GM23338 (cell line): ENCODE results near the gene SRRT. TPM values are rescaled to one million over a fixed set of nuclear protein-coding genes. Genes with fewer than 3 reads are reported as not detected.

Experiments used
- ATAC-seq: fragments of 200-7000 bp; cut with Tn5 transposase; 3 replicates; pipeline ENCODE4 v1.9.1; 2020
- DNase-seq: peaks from one replicate; pipeline ENCODE4 v3.0.0-alpha.2; 2015; ENCODE audit warnings: low spot score
- H2AFZ ChIP-seq: fragments of 200-600 bp; sonication (generic); 2 replicates; pipeline ENCODE4 v1.8.0; 2016; ENCODE audit warnings: antibody characterized with exemption, mild to moderate bottlenecking, moderate library complexity
- H3F3A ChIP-seq: fragments of 200-600 bp; sonication (generic); replicated peaks from 2 replicates; pipeline ENCODE4 v1.8.0; 2017; ENCODE audit warnings: antibody characterized with exemption, mixed run types, low read depth
- H3K27ac ChIP-seq: fragments of 200-600 bp; sonication (generic); 2 replicates; pipeline ENCODE4 v1.6.1; 2016; ENCODE audit warnings: low read depth
- H3K27me3 ChIP-seq: fragments of 200-600 bp; sonication (generic); 2 replicates; pipeline ENCODE4 v1.8.0; 2016; ENCODE audit warnings: mild to moderate bottlenecking, mixed run types, moderate library complexity; ENCODE audit not compliant: insufficient read depth
- H3K36me3 ChIP-seq: fragments of 200-600 bp; sonication (generic); 2 replicates; pipeline ENCODE4 v1.8.0; 2016; ENCODE audit warnings: mild to moderate bottlenecking; ENCODE audit not compliant: insufficient read depth
- H3K4me1 ChIP-seq: fragments of 200-600 bp; sonication (generic); 2 replicates; pipeline ENCODE4 v1.8.0; 2016; ENCODE audit warnings: mild to moderate bottlenecking, moderate library complexity; ENCODE audit not compliant: insufficient read depth
- H3K4me2 ChIP-seq: fragments of 200-600 bp; sonication (generic); 2 replicates; pipeline ENCODE4 v1.7.1; 2017; ENCODE audit warnings: mixed run types
- H3K4me3 ChIP-seq: fragments of 200-600 bp; sonication (generic); 2 replicates; pipeline ENCODE4 v1.6.1; 2016; ENCODE audit warnings: mixed run types
- H3K79me2 ChIP-seq: fragments of 200-600 bp; sonication (generic); replicated peaks from 2 replicates; pipeline ENCODE4 v1.8.0; 2017; ENCODE audit warnings: mild to moderate bottlenecking; ENCODE audit not compliant: insufficient read depth
- H3K9me2 ChIP-seq: fragments of 200-600 bp; sonication (generic); 2 replicates; pipeline ENCODE4 v1.8.0; 2017; ENCODE audit not compliant: insufficient read depth
- H4K20me1 ChIP-seq: fragments of 200-600 bp; sonication (generic); replicated peaks from 2 replicates; pipeline ENCODE4 v1.8.0; 2017; ENCODE audit warnings: mild to moderate bottlenecking; ENCODE audit not compliant: insufficient read depth
- H3K27ac Mint-ChIP-seq: 2 replicates; pipeline ENCODE4 v1.8.0; 2020; ENCODE audit warnings: inconsistent platforms, mild to moderate bottlenecking, moderate library complexity, mixed read lengths
- H3K27me3 Mint-ChIP-seq: 3 replicates; pipeline ENCODE4 v1.8.0; 2022; ENCODE audit warnings: low read depth, mild to moderate bottlenecking, moderate library complexity, mixed read lengths, inconsistent platforms; ENCODE audit not compliant: insufficient read depth, poor library complexity
- H3K36me3 Mint-ChIP-seq: 3 replicates; pipeline ENCODE4 v1.8.0; 2021; ENCODE audit warnings: low read depth, mild to moderate bottlenecking, inconsistent platforms, moderate library complexity, mixed read lengths
- H3K4me1 Mint-ChIP-seq: 3 replicates; pipeline ENCODE4 v1.8.0; 2020; ENCODE audit warnings: mild to moderate bottlenecking, inconsistent platforms, mixed read lengths
- H3K4me3 Mint-ChIP-seq: 3 replicates; pipeline ENCODE4 v1.8.0; 2021; ENCODE audit warnings: moderate library complexity, mild to moderate bottlenecking, inconsistent platforms, mixed read lengths
- H3K9me3 Mint-ChIP-seq: 3 replicates; pipeline ENCODE4 v1.8.0; 2020; ENCODE audit warnings: moderate library complexity, mild to moderate bottlenecking, inconsistent platforms, mixed read lengths
- CREB1 ChIP-seq: fragments of 250-450 bp; sonication (Bioruptor Pico); IDR thresholded peaks from 2 replicates; pipeline ENCODE4 v1.5.0; 2020; ENCODE audit warnings: low read depth, mild to moderate bottlenecking, moderate library complexity
- CTCF ChIP-seq, 2 experiments: fragments of 200-600 bp in 1 of 2; sonication (generic) in 1 of 2; conservative IDR thresholded peaks; 2 replicates each; pipeline versions ENCODE4 v1.5.1 to v1.6.1; 2016 to 2017; ENCODE audit warnings: antibody characterized with exemption in 2 of 2, low read depth in 2 of 2, mild to moderate bottlenecking in 2 of 2, moderate library complexity in 1 of 2
- ETS1 ChIP-seq: IDR thresholded peaks from 2 replicates; pipeline ENCODE4 v1.6.1; 2016; ENCODE audit warnings: antibody characterized with exemption
- EZH2 ChIP-seq: fragments of 200-600 bp; sonication (generic); IDR thresholded peaks from one replicate; pipeline ENCODE4 v1.8.0; 2017; ENCODE audit warnings: antibody characterized with exemption, mild to moderate bottlenecking, low read depth; ENCODE audit not compliant: unreplicated experiment
- EZH2phosphoT487 ChIP-seq: fragments of 200-600 bp; sonication (generic); IDR thresholded peaks from one replicate; pipeline ENCODE4 v1.8.1; 2018; ENCODE audit warnings: antibody characterized with exemption; ENCODE audit not compliant: unreplicated experiment
- JUNB ChIP-seq: IDR thresholded peaks from one replicate; pipeline ENCODE4 v1.6.1; 2016; ENCODE audit warnings: antibody characterized with exemption; ENCODE audit not compliant: unreplicated experiment
- NANOG ChIP-seq: IDR thresholded peaks from 2 replicates; pipeline ENCODE4 v1.6.1; 2016; ENCODE audit warnings: antibody characterized with exemption, borderline replicate concordance
- POLR2AphosphoS5 ChIP-seq: IDR thresholded peaks from 2 replicates; pipeline ENCODE4 v1.6.1; 2016; ENCODE audit warnings: antibody characterized with exemption, low read depth
- ZNF331 ChIP-seq: fragments of 250-450 bp; sonication (Bioruptor Pico); IDR thresholded peaks from 2 replicates; pipeline ENCODE4 v1.5.0; 2020; ENCODE audit warnings: low read depth, mild to moderate bottlenecking, moderate library complexity
- ZNF462 ChIP-seq: fragments of 250-450 bp; sonication (Bioruptor Pico); IDR thresholded peaks from 2 replicates; pipeline ENCODE4 v1.5.0; 2020; ENCODE audit warnings: mild to moderate bottlenecking, moderate library complexity
- polyA plus RNA-seq: library from polyadenylated mRNA; unstranded; fragments of >200 nt; fragmentation: Nextera tagmentation; extraction: Ambion mirVana; gene quantifications from 2 replicates; pipeline ENCODE4 v1.2.1, GENCODE V29; 2016
- total RNA-seq: library from RNA; depleted of rRNA; stranded (reverse); fragments of >200 nt; shearing (Covaris generic); gene quantifications from 2 replicates; pipeline ENCODE4 v1.2.3, GENCODE V29; 2014

Gene SRRT
- total and polyA plus RNA-seq, 2 experiments from 2014 or later: 113 to 140 TPM

GRCh38 chr7:100911484-100911883 is 36.6 kb downstream of the SRRT start (continued):
- TF ChIP-seq POLR2AphosphoS5 (no peak), JUNB (no peak), NANOG (no peak), ZNF331 (CRISPR knock-in tag) (no peak), EZH2 (no peak), EZH2phosphoT487 (no peak), ETS1 (no peak), CREB1 (no peak), CTCF (conservative IDR thresholded peaks at IDR 0.05; ENCODE audit: low read depth in 2 of 2) (no peak)

GRCh38 chr7:100914208-100914878 is 39.4 kb downstream of the SRRT start:
- ATAC-seq (no peak), DNase-seq (no peak)
- Histone ChIP-seq H3K9me2 (no peaks in the 10 kb centered on the region), H3F3A (no peaks in the 10 kb centered on the region), H3K4me3 (no peak overlapping the region), H3K27ac (no peak overlapping the region), H3K79me2 (no peaks in the 10 kb centered on the region), H3K36me3 (no peaks in the 10 kb centered on the region), H2AFZ (peak overlapping the region; percentile 32; the same call in 1 of the 2 replicates), H4K20me1 (no peaks in the 10 kb centered on the region), H3K27me3 (no peaks in the 10 kb centered on the region), H3K4me2 (no peak overlapping the region), H3K4me1 (peaks cover 5% of the 10 kb centered on the region; the same call in 1 of the 2 replicates)
- no peak for TF ChIP-seq ZNF462 (CRISPR knock-in tag)
- H3K27me3 Mint-ChIP-seq: peaks cover 8% of the 10 kb centered on the region
- H3K4me3 Mint-ChIP-seq: no peak overlapping the region
- H3K4me1 Mint-ChIP-seq: no peaks in the 10 kb centered on the region; the same call in 2 of the 3 replicates
- H3K27ac Mint-ChIP-seq: no peak overlapping the region
- H3K36me3 Mint-ChIP-seq: no peaks in the 10 kb centered on the region
- H3K9me3 Mint-ChIP-seq: no peaks in the 10 kb centered on the region
